Fibroblast of skin of abdomen (primary cell): ENCODE data around the gene SEC24D.

ENCODE experiments used
- DNase-seq: peaks from one replicate; pipeline ENCODE4 v3.0.0-alpha.2; 2013

The SEC24D gene

GRCh38 chr4:118772081-118772766 lies 63.7 kb downstream of the SEC24D start:
- peak; percentile 54 for DNase-seq

DNA sequence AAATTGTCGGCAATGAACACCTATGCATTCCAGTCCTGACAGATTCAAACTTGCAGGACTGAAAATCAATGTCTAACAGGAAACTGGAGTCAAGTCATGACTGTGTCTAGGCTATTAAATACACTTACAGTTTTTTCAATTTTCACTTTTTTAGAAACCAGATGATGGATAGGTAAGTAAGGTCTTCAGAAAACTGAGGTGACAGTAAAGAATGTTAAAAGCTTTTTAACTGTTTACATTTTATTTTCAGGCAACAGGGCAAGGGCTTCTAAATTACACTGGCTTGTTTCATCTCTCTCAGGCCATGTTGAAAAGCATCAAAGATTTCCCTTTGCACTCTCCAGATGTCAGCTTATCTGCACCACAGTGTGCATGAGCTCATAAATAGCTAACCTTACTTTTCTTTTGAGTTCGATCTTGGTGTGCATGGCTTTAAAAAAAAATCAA lies 65.2 kb downstream of the SEC24D start:
- no peak for DNase-seq

DNA sequence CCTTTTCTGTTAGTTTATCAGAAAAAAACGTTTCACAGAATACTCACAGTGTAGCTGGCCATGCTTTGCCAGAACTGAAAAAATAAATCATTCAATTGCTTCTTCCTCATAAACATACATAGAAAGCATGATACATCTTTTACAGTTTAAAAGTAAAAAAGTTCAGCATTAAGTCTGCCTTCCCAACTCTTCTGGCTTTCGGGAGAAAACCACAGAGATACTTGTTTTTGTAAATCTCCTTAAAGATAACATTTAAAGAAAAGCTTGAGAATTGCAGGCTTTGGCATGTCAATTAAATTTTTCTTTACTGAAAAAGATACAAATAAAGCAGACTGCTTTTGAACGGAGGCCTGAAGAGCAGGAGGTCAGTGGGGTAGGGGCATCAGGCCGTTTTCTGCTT lies 66.8 kb downstream of the SEC24D start:
- DNase-seq: no peak

- DNase-seq: no peak
Measured at GRCh38 chr4:118767109-118767508, 68.8 kb downstream of the SEC24D start.

DNA sequence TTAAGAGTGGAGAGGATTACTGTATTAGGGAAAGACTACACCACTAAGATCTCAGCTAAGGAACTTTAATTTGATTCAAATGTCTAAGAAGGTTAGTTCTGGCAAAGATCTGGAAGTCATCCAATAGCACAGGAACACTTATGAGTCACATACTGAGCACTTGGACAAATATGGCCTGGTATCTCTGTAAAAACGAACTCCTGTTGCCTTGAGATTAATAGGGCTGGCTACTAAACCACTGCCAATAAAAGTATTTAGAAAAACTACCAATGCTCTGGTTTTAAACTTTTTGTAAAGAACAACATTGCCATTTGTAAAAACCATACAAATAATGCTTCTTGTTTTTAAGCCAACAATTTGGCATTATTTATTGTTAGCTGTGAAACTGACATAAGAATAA lies 70.5 kb downstream of the SEC24D start:
- DNase-seq: peak; percentile 98

- peak; percentile 51 for DNase-seq
Measured at GRCh38 chr4:118762730-118763477, 73.0 kb downstream of the SEC24D start.

DNA sequence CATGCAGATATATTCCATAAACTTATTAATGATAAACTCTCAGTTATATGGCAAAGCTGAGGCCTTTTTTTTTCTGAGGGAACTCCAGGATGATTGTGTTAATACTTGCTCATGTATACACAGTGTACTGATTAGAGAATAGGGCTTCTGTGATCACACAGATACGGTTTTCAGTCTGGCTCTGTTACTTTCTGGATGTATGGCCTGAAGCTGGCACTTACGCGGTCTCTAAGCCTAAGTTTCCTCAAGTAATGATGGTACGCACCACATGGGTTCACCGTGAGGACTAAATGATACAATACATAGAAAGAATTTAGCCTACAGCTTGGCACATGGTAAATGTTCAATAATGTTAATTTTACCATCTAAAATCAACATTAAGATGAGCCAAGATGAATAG lies 73.8 kb downstream of the SEC24D start:
- DNase-seq: no peak

GRCh38 chr4:118761397-118762016 lies 74.4 kb downstream of the SEC24D start:
- DNase-seq: no peak

- DNase-seq: no peak
Measured at GRCh38 chr4:118760493-118760892, 75.4 kb downstream of the SEC24D start.

GRCh38 chr4:118760092-118760491 lies 75.8 kb downstream of the SEC24D start:
- DNase-seq: no peak

GRCh38 chr4:118759481-118759880 lies 76.4 kb downstream of the SEC24D start:
- DNase-seq: no peak

DNA sequence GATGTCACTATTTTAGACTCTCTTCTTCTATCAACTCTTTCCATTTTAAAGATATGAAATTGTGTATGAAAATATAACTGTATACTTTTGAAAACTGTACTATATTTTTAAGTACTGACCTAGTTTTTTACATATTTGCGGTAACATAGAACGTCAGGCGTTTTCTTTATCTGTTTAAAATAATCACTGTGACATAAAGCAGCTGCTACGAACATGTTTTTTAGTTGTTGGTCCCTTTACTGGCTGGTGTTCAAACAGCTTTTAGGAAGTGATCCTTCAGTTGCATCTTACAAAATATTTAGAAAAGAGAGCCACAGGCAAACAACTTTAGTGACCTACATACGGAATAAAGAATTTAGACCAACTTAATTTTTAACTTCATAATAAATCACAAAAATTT lies 77.6 kb downstream of the SEC24D start:
- DNase-seq: peak; percentile 60

- DNase-seq: peak; percentile 44
Measured at GRCh38 chr4:118757761-118758251, 78.1 kb downstream of the SEC24D start.

DNA sequence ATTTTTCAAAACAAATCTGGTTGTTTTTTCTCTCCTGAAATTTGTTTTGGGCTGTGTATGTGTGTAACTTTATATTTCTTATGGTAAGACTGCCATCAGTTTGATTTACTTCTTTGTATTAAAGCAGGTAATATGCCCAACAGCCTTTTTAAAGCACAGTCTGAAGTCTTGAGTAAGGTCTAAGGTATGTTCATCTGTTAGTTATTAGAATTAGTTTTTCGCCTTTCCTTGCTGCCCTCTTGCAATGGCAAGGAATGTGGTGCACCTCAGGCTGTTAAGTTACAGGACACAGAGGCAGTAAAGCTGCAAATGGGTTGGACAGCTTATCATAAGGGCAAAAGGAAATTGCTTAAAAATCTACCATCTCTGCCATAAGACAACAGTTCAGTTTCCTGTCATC lies 79.0 kb downstream of the SEC24D start:
- no peak for DNase-seq

- no peak for DNase-seq
Measured at GRCh38 chr4:118756429-118756828, 79.5 kb downstream of the SEC24D start.

DNA sequence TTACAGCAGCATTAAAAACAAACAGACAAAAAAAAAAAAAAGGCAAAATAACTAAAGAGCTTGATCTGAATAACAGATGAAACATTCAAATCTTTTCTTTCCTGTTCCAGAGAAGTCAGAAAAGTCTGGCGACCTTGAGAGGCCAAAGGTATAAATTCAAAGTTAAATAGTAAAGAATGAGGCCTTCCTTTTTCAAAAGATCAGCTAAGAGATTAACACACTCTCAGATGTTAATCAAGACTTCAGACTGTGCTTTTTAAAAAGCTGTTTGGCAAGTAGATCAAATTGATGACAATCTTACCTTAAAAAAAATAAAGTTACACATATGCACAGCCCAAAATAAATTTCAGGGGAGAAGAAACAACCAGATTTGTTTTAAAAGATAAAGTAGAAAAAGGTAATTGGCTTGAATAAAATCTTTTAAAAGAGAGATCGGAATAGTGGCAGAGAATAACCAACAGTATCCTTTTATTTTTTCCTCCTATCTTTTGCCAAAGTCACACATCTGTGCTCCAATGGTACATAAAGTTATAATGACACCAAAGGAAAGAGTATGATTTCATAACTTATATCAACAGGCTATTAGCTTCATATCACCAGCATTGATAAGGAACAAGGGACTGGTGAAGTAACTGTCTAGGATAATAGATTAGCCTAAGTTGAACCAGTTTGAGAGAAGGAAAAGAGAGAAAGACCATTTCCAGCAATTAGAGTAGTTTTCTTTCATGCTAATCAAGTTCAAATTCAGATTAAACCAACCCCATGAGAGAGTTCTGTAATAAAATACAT lies 80.3 kb downstream of the SEC24D start:
- no peak for DNase-seq

DNA sequence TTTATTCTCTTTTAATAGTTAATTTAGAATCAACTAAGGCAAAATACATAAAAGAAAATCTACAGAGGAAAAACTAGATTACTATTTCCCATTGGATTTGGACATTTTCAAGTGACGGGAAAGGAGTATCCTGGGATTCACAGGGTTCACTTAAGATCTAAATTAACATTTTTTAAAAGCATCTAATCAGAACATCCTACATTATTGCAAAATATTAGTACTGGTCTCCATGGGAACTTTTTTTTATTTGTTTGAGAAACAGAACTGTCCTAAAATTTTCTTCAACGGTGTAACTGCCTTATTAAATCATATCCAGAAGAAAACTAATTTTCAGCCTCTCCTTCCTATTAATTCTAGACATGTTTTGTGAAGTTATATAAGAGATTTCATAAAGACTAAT lies 81.0 kb downstream of the SEC24D start:
- no peak for DNase-seq

- no peak for DNase-seq
Measured at GRCh38 chr4:118753685-118754084, 82.2 kb downstream of the SEC24D start.

GRCh38 chr4:118753096-118753495 lies 82.8 kb downstream of the SEC24D start:
- DNase-seq: no peak

GRCh38 chr4:118752551-118752950 lies 83.4 kb downstream of the SEC24D start:
- DNase-seq: no peak

DNA sequence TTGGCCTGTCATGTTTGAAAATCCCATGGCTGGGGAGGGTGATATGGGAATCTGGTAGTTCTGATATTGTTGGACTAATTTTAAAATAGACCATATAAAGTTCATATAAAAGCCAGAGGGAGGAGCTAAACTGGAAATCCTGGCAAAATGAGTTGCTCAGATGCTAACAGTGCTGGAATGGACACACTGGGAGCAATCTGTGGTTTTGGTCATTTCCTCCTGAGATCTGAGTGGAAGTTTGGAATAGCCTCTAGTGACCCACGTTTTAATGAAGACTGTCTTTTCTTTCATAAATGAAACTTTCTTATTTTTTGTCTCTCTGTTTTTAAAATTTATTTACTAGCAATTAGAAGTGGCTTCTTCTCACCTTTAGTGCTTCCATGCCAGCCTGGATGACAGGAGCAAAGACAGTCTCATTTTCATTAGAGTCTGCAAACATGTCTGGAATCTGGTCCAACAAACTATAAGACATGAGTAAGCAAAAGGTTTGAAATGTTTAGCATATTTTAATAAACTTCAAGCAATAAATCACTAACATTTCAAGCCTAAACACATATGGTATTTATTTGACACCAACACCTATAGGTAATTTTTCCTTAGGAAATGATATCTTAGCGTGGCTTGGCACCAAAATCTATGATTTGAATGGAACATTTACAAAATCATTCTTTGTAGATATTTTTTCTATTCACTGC lies 84.2 kb downstream of the SEC24D start:
- peak; percentile 80 for DNase-seq

GRCh38 chr4:118749347-118749988 lies 86.5 kb downstream of the SEC24D start:
- no peak for DNase-seq
